HepG2 (cell line): ENCODE data around the gene GPR61. TPM values are rescaled to one million over a fixed set of nuclear protein-coding genes. Genes with fewer than 3 reads are reported as not detected.

Source experiments
- AHDC1 ChIP-seq: sonication (generic); formaldehyde crosslinking; IDR thresholded peaks from 2 replicates; pipeline ENCODE4 v1.5.1; 2020; ENCODE audit warnings: mild to moderate bottlenecking, missing genetic modification reagents, borderline replicate concordance
- ATF1 ChIP-seq: IDR thresholded peaks from 2 replicates; pipeline ENCODE4 v1.6.1; 2016; ENCODE audit warnings: mild to moderate bottlenecking, control low read depth
- CC2D1A ChIP-seq: sonication (generic); formaldehyde crosslinking; IDR thresholded peaks from 2 replicates; pipeline ENCODE4 v1.8.1; 2023; ENCODE audit warnings: mild to moderate bottlenecking, missing genetic modification reagents
- KDM6A ChIP-seq: IDR thresholded peaks from 2 replicates; pipeline ENCODE4 v1.6.1; 2016; ENCODE audit warnings: low read depth
- NCOA1 ChIP-seq: sonication (generic); formaldehyde crosslinking; IDR thresholded peaks from 2 replicates; pipeline ENCODE4 v1.9.0; 2021; ENCODE audit warnings: missing genetic modification reagents
- NFYB ChIP-seq: sonication (generic); formaldehyde crosslinking; IDR thresholded peaks from 2 replicates; pipeline ENCODE4 v1.4.0; 2020; ENCODE audit warnings: missing genetic modification reagents
- RFX5 ChIP-seq: IDR thresholded peaks from 2 replicates; pipeline ENCODE4 v1.6.1; 2011; ENCODE audit warnings: low read depth, low read length, improper control_type of control experiment
- SMAD3 ChIP-seq: sonication (generic); formaldehyde crosslinking; IDR thresholded peaks from 2 replicates; pipeline ENCODE4 v1.4.0; 2020; ENCODE audit warnings: missing genetic modification reagents
- TRAFD1 ChIP-seq: sonication (generic); formaldehyde crosslinking; IDR thresholded peaks from 2 replicates; pipeline ENCODE4 v1.5.1; 2020; ENCODE audit warnings: missing genetic modification reagents, mild to moderate bottlenecking, borderline replicate concordance
- ZNF224 ChIP-seq: sonication (generic); formaldehyde crosslinking; IDR thresholded peaks from 2 replicates; pipeline ENCODE4 v1.5.0; 2020; ENCODE audit warnings: mild to moderate bottlenecking, missing genetic modification reagents
- ZNF335 ChIP-seq: sonication (generic); formaldehyde crosslinking; IDR thresholded peaks from 2 replicates; pipeline ENCODE4 v1.4.0; 2020; ENCODE audit warnings: missing genetic modification reagents
- ZNF646 ChIP-seq: sonication (generic); formaldehyde crosslinking; IDR thresholded peaks from 2 replicates; pipeline ENCODE4 v1.9.0; 2021; ENCODE audit warnings: mild to moderate bottlenecking, missing genetic modification reagents
- ZNF83 ChIP-seq: sonication (generic); formaldehyde crosslinking; IDR thresholded peaks from 2 replicates; pipeline ENCODE4 v1.4.0; 2020; ENCODE audit warnings: missing genetic modification reagents, mild to moderate bottlenecking, borderline replicate concordance
- ZZZ3 ChIP-seq: sonication (generic); formaldehyde crosslinking; IDR thresholded peaks from 2 replicates; pipeline ENCODE4 v1.4.0; 2020; ENCODE audit warnings: missing genetic modification reagents, mild to moderate bottlenecking, borderline replicate concordance
- polyA plus RNA-seq, 8 experiments: library from polyadenylated mRNA; depleted of rRNA in 3 of 8; stranded (reverse) in 7 of 8; unstranded in 1 of 8; fragments of >200 nt; fragmentation: Illumina TruSeq in 4 of 8; extraction: Trizol in 4 of 8; gene quantifications; 2 replicates each; pipeline versions ENCODE4 v1.2.1 to v1.2.3, GENCODE V29; 2011 to 2016; ENCODE audit warnings: low read depth in 4 of 8, missing spikeins in 1 of 8, mixed read lengths in 1 of 8; ENCODE audit not compliant: insufficient read depth in 1 of 8
- total RNA-seq, 5 experiments: library from RNA; depleted of rRNA; stranded (reverse); fragments of >200 nt; fragmentation: Illumina TruSeq; extraction: Trizol; gene quantifications; 2 replicates each; pipeline ENCODE4 v1.2.3, GENCODE V29; 2016; ENCODE audit warnings: low read depth in 1 of 5

GPR61 gene
- total and polyA plus RNA-seq, 2 of the 13 experiments (the other 11 are each of a cell fraction or from before 2014, with no cell fraction given): not detected

- TF ChIP-seq AHDC1 (CRISPR knock-in tag) (no peak), NCOA1 (CRISPR knock-in tag) (no peak), KDM6A (CRISPR knock-in tag) (no peak), NFYB (no peak), ZZZ3 (CRISPR knock-in tag) (no peak), CC2D1A (CRISPR knock-in tag) (no peak), ZNF335 (CRISPR knock-in tag) (no peak), ZNF646 (CRISPR knock-in tag) (no peak), RFX5 (no peak), TRAFD1 (CRISPR knock-in tag) (no peak), ATF1 (CRISPR knock-in tag) (no peak), ZNF83 (CRISPR knock-in tag) (no peak), SMAD3 (CRISPR knock-in tag) (no peak), ZNF224 (CRISPR knock-in tag) (no peak)
Measured at GRCh38 chr1:109532365-109533136, 7.1 kb upstream of the GPR61 start (continued).
